D721Med (cell line): ENCODE measurements around the gene MACO1.

Experiments used
- DNase-seq: peaks from one replicate; pipeline ENCODE4 v3.0.0; 2011; ENCODE audit warnings: low spot score; ENCODE audit not compliant: insufficient read length
- FAIRE-seq: peaks from 2 replicates; lab custom pipeline; 2011; peaks lifted over from hg19 to GRCh38; lab: Jason Lieb, UNC
- CTCF ChIP-seq: IDR thresholded peaks from 2 replicates; pipeline ENCODE4 v1.5.1; 2012; ENCODE audit warnings: mild to moderate bottlenecking, control low read depth; ENCODE audit not compliant: insufficient read depth; ENCODE audit errors: missing control alignments

MACO1 gene

DNA sequence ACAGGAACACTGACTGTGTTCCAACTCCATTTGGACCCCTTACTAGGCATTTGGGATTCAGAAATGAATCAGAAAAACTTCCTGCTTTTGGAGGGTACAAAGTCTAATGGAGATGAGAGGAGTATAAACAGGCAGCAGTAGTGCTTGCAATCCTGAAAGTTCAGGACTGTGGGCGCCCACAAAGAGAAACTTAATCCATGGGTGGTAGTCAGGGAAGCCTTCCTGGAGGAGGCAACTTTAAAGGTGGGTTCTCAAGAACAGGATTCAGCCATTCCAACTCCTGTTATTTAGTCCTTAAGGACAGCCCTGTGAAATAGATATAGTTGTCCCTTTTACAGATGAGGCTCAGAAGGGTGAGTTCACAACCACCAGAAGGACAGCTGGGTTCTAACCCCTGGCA lies 110.7 kb downstream of the MACO1 start:
- no peak for FAIRE-seq
- TF ChIP-seq CTCF = no peak
- no peak for DNase-seq

DNA sequence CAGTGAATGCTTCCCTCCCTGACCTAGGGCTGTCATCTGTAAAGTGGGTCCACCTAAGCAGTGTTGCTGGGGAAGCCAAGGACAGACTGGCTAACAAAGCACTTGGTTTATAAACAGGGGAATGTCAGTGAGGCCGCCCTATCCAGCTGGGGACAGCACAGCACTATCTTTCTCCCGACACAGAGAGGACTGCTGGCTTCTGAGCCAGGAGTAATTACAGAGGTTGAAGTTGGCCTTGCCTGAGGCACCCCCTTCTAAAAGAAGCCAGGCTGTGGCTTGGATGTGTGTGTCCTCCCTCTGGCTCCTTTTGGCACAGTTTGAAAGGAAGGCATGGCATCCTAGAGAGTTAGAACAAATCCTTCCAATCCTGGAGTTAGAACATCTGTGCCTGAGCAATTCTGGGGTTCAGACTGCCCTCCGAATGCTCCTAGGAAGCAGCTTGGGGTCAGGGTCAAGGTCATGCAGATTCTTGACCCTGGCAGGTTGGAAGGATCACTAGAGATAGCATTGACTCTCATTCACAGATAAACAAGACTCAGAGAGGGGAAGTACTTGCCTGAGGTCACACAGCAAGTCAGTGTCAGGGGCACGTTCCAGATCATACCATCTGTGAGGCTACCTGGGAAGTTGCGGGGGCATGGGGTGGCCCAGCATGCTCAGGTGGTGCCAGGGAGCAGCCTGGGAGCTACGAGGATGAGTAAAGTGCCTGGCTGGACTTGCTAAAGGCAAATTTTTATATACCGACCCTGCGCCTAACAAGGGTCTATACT lies 111.4 kb downstream of the MACO1 start:
- FAIRE-seq (no peak), DNase-seq (no peak)
- no peak for TF ChIP-seq CTCF

- no peak for FAIRE-seq
- TF ChIP-seq CTCF = no peak
- DNase-seq = no peak
These were observed 112.3 kb downstream of the MACO1 start for GRCh38 chr1:25543005-25543424.

GRCh38 chr1:25543425-25544242 lies 112.9 kb downstream of the MACO1 start, which contains the start of gene LDLRAP1:
TSS of gene LDLRAP1 (plus strand) at chr1:25543606. CDS start at chr1:25543699, 93 bp downstream.
- TF ChIP-seq CTCF = no peak
- DNase-seq = no peak
- no peak for FAIRE-seq

- TF ChIP-seq CTCF = no peak
- FAIRE-seq = no peak
- DNase-seq = no peak
These were observed 113.6 kb downstream of the MACO1 start for GRCh38 chr1:25544243-25544764.

GRCh38 chr1:25544819-25545218 lies 114.1 kb downstream of the MACO1 start:
- FAIRE-seq (no peak), DNase-seq (no peak)
- no peak for TF ChIP-seq CTCF
